Measurements from ENCODE around the gene ARFRP1. TPM values are rescaled to one million over a fixed set of nuclear protein-coding genes. Genes with fewer than 3 reads are reported as not detected.

ARFRP1 gene
- total and polyA plus RNA-seq, 2 of the 13 experiments (the other 11 are each of a cell fraction or from before 2014, with no cell fraction given), result 32.0 to 51.1 TPM

- TF ChIP-seq ZMAT5 (CRISPR knock-in tag; IDR thresholded peaks at IDR 0.05; ENCODE audit: borderline replicate concordance, low read depth) (no peak), TRAFD1 (CRISPR knock-in tag; IDR thresholded peaks at IDR 0.05; ENCODE audit: borderline replicate concordance) (peak; percentile 98), IKZF1 (IDR thresholded peaks at IDR 0.05) (no peak), ZNF710 (CRISPR knock-in tag; IDR thresholded peaks at IDR 0.05; ENCODE audit: borderline replicate concordance) (peak; percentile 45; the same call in 1 of the 2 replicates), ZNF264 (CRISPR knock-in tag; IDR thresholded peaks at IDR 0.05) (peak; percentile 97), ZNF18 (CRISPR knock-in tag; IDR thresholded peaks at IDR 0.05; ENCODE audit: insufficient replicate concordance) (peak; percentile 68), YEATS4 (CRISPR knock-in tag; IDR thresholded peaks at IDR 0.05; ENCODE audit: borderline replicate concordance) (peak; percentile 99), STAT5B (CRISPR knock-in tag; IDR thresholded peaks at IDR 0.05) (peak; percentile 96; the same call in 1 of the 2 replicates), PAF1 (CRISPR knock-in tag; IDR thresholded peaks at IDR 0.05) (no peak)
- TF ChIP-seq, protein P1, sequence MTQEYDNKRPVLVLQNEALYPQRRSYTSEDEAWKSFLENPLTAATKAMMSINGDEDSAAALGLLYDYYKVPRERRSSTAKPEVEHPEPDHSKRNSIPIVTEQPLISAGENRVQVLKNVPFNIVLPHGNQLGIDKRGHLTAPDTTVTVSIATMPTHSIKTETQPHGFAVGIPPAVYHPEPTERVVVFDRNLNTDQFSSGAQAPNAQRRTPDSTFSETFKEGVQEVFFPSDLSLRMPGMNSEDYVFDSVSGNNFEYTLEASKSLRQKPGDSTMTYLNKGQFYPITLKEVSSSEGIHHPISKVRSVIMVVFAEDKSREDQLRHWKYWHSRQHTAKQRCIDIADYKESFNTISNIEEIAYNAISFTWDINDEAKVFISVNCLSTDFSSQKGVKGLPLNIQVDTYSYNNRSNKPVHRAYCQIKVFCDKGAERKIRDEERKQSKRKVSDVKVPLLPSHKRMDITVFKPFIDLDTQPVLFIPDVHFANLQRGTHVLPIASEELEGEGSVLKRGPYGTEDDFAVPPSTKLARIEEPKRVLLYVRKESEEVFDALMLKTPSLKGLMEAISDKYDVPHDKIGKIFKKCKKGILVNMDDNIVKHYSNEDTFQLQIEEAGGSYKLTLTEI (CRISPR knock-in tag; conservative IDR thresholded peaks at IDR 0.05), result no peak
- TF ChIP-seq, protein P2, sequence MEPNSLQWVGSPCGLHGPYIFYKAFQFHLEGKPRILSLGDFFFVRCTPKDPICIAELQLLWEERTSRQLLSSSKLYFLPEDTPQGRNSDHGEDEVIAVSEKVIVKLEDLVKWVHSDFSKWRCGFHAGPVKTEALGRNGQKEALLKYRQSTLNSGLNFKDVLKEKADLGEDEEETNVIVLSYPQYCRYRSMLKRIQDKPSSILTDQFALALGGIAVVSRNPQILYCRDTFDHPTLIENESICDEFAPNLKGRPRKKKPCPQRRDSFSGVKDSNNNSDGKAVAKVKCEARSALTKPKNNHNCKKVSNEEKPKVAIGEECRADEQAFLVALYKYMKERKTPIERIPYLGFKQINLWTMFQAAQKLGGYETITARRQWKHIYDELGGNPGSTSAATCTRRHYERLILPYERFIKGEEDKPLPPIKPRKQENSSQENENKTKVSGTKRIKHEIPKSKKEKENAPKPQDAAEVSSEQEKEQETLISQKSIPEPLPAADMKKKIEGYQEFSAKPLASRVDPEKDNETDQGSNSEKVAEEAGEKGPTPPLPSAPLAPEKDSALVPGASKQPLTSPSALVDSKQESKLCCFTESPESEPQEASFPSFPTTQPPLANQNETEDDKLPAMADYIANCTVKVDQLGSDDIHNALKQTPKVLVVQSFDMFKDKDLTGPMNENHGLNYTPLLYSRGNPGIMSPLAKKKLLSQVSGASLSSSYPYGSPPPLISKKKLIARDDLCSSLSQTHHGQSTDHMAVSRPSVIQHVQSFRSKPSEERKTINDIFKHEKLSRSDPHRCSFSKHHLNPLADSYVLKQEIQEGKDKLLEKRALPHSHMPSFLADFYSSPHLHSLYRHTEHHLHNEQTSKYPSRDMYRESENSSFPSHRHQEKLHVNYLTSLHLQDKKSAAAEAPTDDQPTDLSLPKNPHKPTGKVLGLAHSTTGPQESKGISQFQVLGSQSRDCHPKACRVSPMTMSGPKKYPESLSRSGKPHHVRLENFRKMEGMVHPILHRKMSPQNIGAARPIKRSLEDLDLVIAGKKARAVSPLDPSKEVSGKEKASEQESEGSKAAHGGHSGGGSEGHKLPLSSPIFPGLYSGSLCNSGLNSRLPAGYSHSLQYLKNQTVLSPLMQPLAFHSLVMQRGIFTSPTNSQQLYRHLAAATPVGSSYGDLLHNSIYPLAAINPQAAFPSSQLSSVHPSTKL (CRISPR knock-in tag; IDR thresholded peaks at IDR 0.05), result peak; percentile 66
- TF ChIP-seq, protein P3, sequence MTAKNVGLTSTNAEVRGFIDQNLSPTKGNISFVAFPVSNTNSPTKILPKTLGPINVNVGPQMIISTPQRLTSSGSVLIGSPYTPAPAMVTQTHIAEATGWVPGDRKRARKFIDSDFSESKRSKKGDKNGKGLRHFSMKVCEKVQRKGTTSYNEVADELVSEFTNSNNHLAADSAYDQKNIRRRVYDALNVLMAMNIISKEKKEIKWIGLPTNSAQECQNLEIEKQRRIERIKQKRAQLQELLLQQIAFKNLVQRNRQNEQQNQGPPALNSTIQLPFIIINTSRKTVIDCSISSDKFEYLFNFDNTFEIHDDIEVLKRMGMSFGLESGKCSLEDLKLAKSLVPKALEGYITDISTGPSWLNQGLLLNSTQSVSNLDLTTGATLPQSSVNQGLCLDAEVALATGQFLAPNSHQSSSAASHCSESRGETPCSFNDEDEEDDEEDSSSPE (CRISPR knock-in tag; IDR thresholded peaks at IDR 0.05), result peak; percentile 96
Observed at GRCh38 chr20:63657937-63658748, 49.6 kb downstream of the ARFRP1 start, which contains the start of gene RTEL1 (continued).
